HG03439 (cell line): ENCODE measurements around the gene LARP1B.
"Not testable (repeated sequence)": the region's sequence is repeated elsewhere in the genome, so short reads cannot be mapped to it uniquely, and the experiment has no call there.

Experiments
- ATAC-seq: cut with Tn5 transposase; IDR thresholded peaks from one replicate; pipeline ENCODE4 v1.9.1; 2021; ENCODE audit warnings: mild to moderate bottlenecking, moderate library complexity; ENCODE audit not compliant: unreplicated experiment

The LARP1B gene

GRCh38 chr4:128220286-128221235, 159.4 kb downstream of the LARP1B start:
- no peak for ATAC-seq

- ATAC-seq: no peak
Observed at GRCh38 chr4:128221586-128221985, 160.5 kb downstream of the LARP1B start.

GRCh38 chr4:128225148-128225547, 164.0 kb downstream of the LARP1B start:
- ATAC-seq: no peak

GRCh38 chr4:128227991-128228571, 167.0 kb downstream of the LARP1B start:
- no peak for ATAC-seq

- ATAC-seq: no peak
Observed at GRCh38 chr4:128228845-128229795, 168.0 kb downstream of the LARP1B start.

- ATAC-seq: no peak
Observed at GRCh38 chr4:128232719-128233118, 171.6 kb downstream of the LARP1B start.

- no peak for ATAC-seq
Observed at GRCh38 chr4:128234836-128235235, 173.7 kb downstream of the LARP1B start.

GRCh38 chr4:128241019-128241418, 179.9 kb downstream of the LARP1B start:
- peak; percentile 48 for ATAC-seq

- ATAC-seq: peak; percentile 48
Observed at GRCh38 chr4:128241425-128241913, 180.4 kb downstream of the LARP1B start.

GRCh38 chr4:128241981-128242380, 180.9 kb downstream of the LARP1B start:
- no peak for ATAC-seq

- no peak for ATAC-seq
Observed at GRCh38 chr4:128242601-128243000, 181.5 kb downstream of the LARP1B start.

GRCh38 chr4:128244379-128244778, 183.3 kb downstream of the LARP1B start:
- ATAC-seq: no peak

- not testable (repeated sequence) for ATAC-seq
Observed at GRCh38 chr4:128245391-128245790, 184.3 kb downstream of the LARP1B start.

GRCh38 chr4:128247906-128248305, 186.8 kb downstream of the LARP1B start:
- ATAC-seq: no peak

GRCh38 chr4:128249787-128250668, 188.9 kb downstream of the LARP1B start:
- ATAC-seq: no peak

- no peak for ATAC-seq
Observed at GRCh38 chr4:128255906-128256305, 194.8 kb downstream of the LARP1B start.

- ATAC-seq: no peak
Observed at GRCh38 chr4:128256539-128256938, 195.4 kb downstream of the LARP1B start.

GRCh38 chr4:128258166-128258565, 197.1 kb downstream of the LARP1B start:
- not testable (repeated sequence) for ATAC-seq

GRCh38 chr4:128259889-128260288, 198.8 kb downstream of the LARP1B start:
- not testable (repeated sequence) for ATAC-seq
